HCT116 (cell line): ENCODE results near the gene MARS1. TPM values are rescaled to one million over a fixed set of nuclear protein-coding genes. Genes with fewer than 3 reads are reported as not detected.

Source experiments
- ATAC-seq: fragments of 200-7000 bp; cut with Tn5 transposase; 2 replicates; pipeline ENCODE4 v1.9.1; 2020; ENCODE audit warnings: mild to moderate bottlenecking, moderate library complexity
- BruUV-seq: library from RNA; stranded (reverse); fragments of 400-500 nt; replicated peaks from 2 replicates; lab custom pipeline; 2021; lab: Mats Ljungman, UMichigan
- CTCF ChIA-PET: fragments of 300-600 bp; sonication (Branson Sonifier 250); formaldehyde crosslinking; loops from one replicate; lab custom pipeline; 2021; ENCODE audit warnings: antibody characterized with exemption; lab: Charles Lee
- POLR2A ChIA-PET: fragments of 300-600, 350-600 bp; sonication (Branson Sonifier 250); formaldehyde crosslinking; loops from one replicate; lab custom pipeline; 2021; ENCODE audit warnings: antibody characterized with exemption; lab: Charles Lee
- RAD21 ChIA-PET, 2 experiments: fragments of 300-600 bp; sonication (Branson Sonifier 250); formaldehyde crosslinking; loops; one replicate each; lab custom pipeline; 2023; ENCODE audit warnings: low total read pairs in 2 of 2; ENCODE audit not compliant: uncharacterized antibody in 2 of 2, unreplicated experiment in 2 of 2, low non-redundant PET in 1 of 2; lab: Charles Lee
- DNase-seq: peaks from one replicate; pipeline ENCODE4 v3.0.0-alpha.2; 2010; ENCODE audit warnings: low read depth, low spot score
- H2AFZ ChIP-seq: fragments of 200-600 bp; shearing (Covaris generic), sonication (generic); 2 replicates; pipeline ENCODE4 v1.6.1; 2017; ENCODE audit warnings: low read depth, mixed run types, mixed read lengths, antibody characterized with exemption, low read length; ENCODE audit not compliant: poor library complexity, severe bottlenecking
- H3K27ac ChIP-seq: 2 replicates; pipeline ENCODE4 v1.5.1; 2012; ENCODE audit warnings: low read depth, low read length
- H3K27me3 ChIP-seq: fragments of 200-600 bp; sonication (generic); 2 replicates; pipeline ENCODE4 v1.6.1; 2016; ENCODE audit warnings: mixed run types, low read length, mixed read lengths; ENCODE audit not compliant: insufficient read depth
- H3K36me3 ChIP-seq, 2 experiments: fragments of 200-500 bp in 1 of 2; fragments of 200-600 bp in 1 of 2; sonication (Bioruptor generic) in 1 of 2; sonication (generic) in 1 of 2; 2 replicates each; pipeline versions ENCODE4 v1.5.1 to v1.6.1; 2014 to 2016; ENCODE audit warnings: low read length in 2 of 2, inconsistent platforms in 1 of 2, mixed read lengths in 1 of 2, mixed run types in 1 of 2; ENCODE audit not compliant: insufficient read depth in 2 of 2, control insufficient read depth in 1 of 2
- H3K4me1 ChIP-seq, 2 experiments: fragments of 200-600 bp in 1 of 2; sonication (generic) in 1 of 2; 2 replicates each; pipeline versions ENCODE4 v1.5.1 to v1.6.1; 2012 to 2017; ENCODE audit warnings: low read length in 2 of 2, inconsistent platforms in 1 of 2, mild to moderate bottlenecking in 1 of 2, mixed read lengths in 1 of 2, mixed run types in 1 of 2, moderate library complexity in 1 of 2; ENCODE audit not compliant: insufficient read depth in 2 of 2, control insufficient read depth in 1 of 2
- H3K4me2 ChIP-seq: fragments of 200-600 bp; sonication (generic); 2 replicates; pipeline ENCODE4 v1.6.1; 2017; ENCODE audit warnings: mixed run types, low read length, mixed read lengths
- H3K4me3 ChIP-seq, 2 experiments: fragments of 200-600 bp in 1 of 2; sonication (generic) in 1 of 2; replicated peaks in 1 of 2; 2 replicates each; pipeline ENCODE4 v1.5.1; 2011 to 2016; ENCODE audit warnings: low read length in 2 of 2, control low read depth in 1 of 2, low read depth in 1 of 2, mild to moderate bottlenecking in 1 of 2, mixed read lengths in 1 of 2, mixed run types in 1 of 2
- H3K79me2 ChIP-seq: fragments of 200-600 bp; sonication (generic); 2 replicates; pipeline ENCODE4 v1.6.1; 2017; ENCODE audit warnings: mild to moderate bottlenecking, mixed run types, low read length, moderate library complexity, mixed read lengths; ENCODE audit not compliant: insufficient read depth
- H3K9ac ChIP-seq: fragments of 200-600 bp; sonication (generic); 2 replicates; pipeline ENCODE4 v1.6.1; 2016; ENCODE audit warnings: low read length, mixed read lengths
- H3K9me2 ChIP-seq: fragments of 200-600 bp; sonication (generic), shearing (Covaris generic); 2 replicates; pipeline ENCODE4 v1.6.1; 2017; ENCODE audit warnings: mixed run types, mild to moderate bottlenecking, moderate library complexity; ENCODE audit not compliant: insufficient read depth
- H3K9me3 ChIP-seq, 2 experiments: fragments of 200-500 bp in 1 of 2; fragments of 200-600 bp in 1 of 2; sonication (Bioruptor generic) in 1 of 2; sonication (generic) in 1 of 2; 2 replicates each; pipeline ENCODE4 v1.6.1; 2014 to 2017; ENCODE audit warnings: low read length in 2 of 2, mixed read lengths in 2 of 2, inconsistent platforms in 1 of 2, low read depth in 1 of 2, mild to moderate bottlenecking in 1 of 2, mixed run types in 1 of 2, moderate library complexity in 1 of 2; ENCODE audit not compliant: control insufficient read depth in 1 of 2, insufficient read depth in 1 of 2
- H4K20me1 ChIP-seq: fragments of 200-600 bp; sonication (generic), shearing (Covaris generic); 2 replicates; pipeline ENCODE4 v1.6.1; 2017; ENCODE audit warnings: mixed run types, mild to moderate bottlenecking, moderate library complexity; ENCODE audit not compliant: insufficient read depth
- ATF3 ChIP-seq: IDR thresholded peaks from 2 replicates; pipeline ENCODE4 v1.6.1; 2012
- CBX3 ChIP-seq: IDR thresholded peaks from 2 replicates; pipeline ENCODE4 v1.6.1; 2012; ENCODE audit warnings: low read depth
- CTCF ChIP-seq, 3 experiments: fragments of 200-600 bp in 1 of 3; sonication (generic) in 1 of 3; IDR thresholded peaks in 2 of 3; conservative IDR thresholded peaks in 1 of 3; 2 replicates each; pipeline ENCODE4 v1.5.1; 2012 to 2017; ENCODE audit warnings: low read depth in 2 of 3, low read length in 2 of 3, antibody characterized with exemption in 1 of 3, borderline replicate concordance in 1 of 3, control low read depth in 1 of 3, mild to moderate bottlenecking in 1 of 3, mixed read lengths in 1 of 3, mixed run types in 1 of 3, moderate library complexity in 1 of 3; ENCODE audit not compliant: insufficient read depth in 1 of 3
- ELF1 ChIP-seq: IDR thresholded peaks from 2 replicates; pipeline ENCODE4 v1.6.1; 2012; ENCODE audit warnings: low read depth, borderline replicate concordance
- EZH2phosphoT487 ChIP-seq: fragments of 200-600 bp; IDR thresholded peaks from 2 replicates; pipeline ENCODE4 v1.6.1; 2018; ENCODE audit warnings: antibody characterized with exemption, borderline replicate concordance
- FOSL1 ChIP-seq: IDR thresholded peaks from 2 replicates; pipeline ENCODE4 v1.6.1; 2012; ENCODE audit warnings: low read depth
- SP1 ChIP-seq: IDR thresholded peaks from 2 replicates; pipeline ENCODE4 v1.6.1; 2012; ENCODE audit warnings: low read depth
- YY1 ChIP-seq: IDR thresholded peaks from 2 replicates; pipeline ENCODE4 v1.6.1; 2011; ENCODE audit warnings: low read length, low read depth, moderate library complexity, mild to moderate bottlenecking; ENCODE audit not compliant: insufficient replicate concordance; ENCODE audit errors: extremely low read depth
- ZBTB33 ChIP-seq: IDR thresholded peaks from 2 replicates; pipeline ENCODE4 v1.6.1; 2011; ENCODE audit warnings: mild to moderate bottlenecking, low read length, moderate library complexity; ENCODE audit not compliant: insufficient replicate concordance; ENCODE audit errors: extremely low read depth
- intact Hi-C: fragments of 100-400 bp; cut with micrococcal nuclease; formaldehyde crosslinking; loops from 2 replicates; pipeline ENCODE4 v1.10.0; 2022
- total RNA-seq: library from RNA; stranded (reverse); gene quantifications from one replicate; pipeline ENCODE4 v1.2.1, GENCODE V29; 2021; ENCODE audit not compliant: unreplicated experiment

Gene MARS1
- total RNA-seq, 1 experiment from 2014 or later = 344 TPM

GRCh38 chr12:57476162-57476992 lies 11.5 kb upstream of the MARS1 start:
- intact Hi-C loops = no loop called here
- BruUV-seq = no TSS peak
- CTCF ChIA-PET = interaction anchor here (1.1 kb wide), 2 partner anchors 17 to 21 kb away, joined by 3 read pairs; partner anchors contain the start of genes GLI1 and INHBE
- DNase-seq (no peak), ATAC-seq (no peak)
- POLR2A ChIA-PET = no interaction called here
- no peak overlapping the region for H3K4me2 ChIP-seq
- H3K9me2 ChIP-seq = no peaks in the 10 kb centered on the region
- H3K79me2 ChIP-seq = no peaks in the 10 kb centered on the region
- no peaks in the 10 kb centered on the region for H3K36me3 ChIP-seq
- H4K20me1 ChIP-seq = no peaks in the 10 kb centered on the region
- no peak overlapping the region for H3K4me3 ChIP-seq
- H3K27me3 ChIP-seq = peaks cover 24% of the 10 kb centered on the region
- peaks cover 0 to 16% of the 10 kb centered on the region in 2 experiments; a peak in 2 of 4 replicates for H3K4me1 ChIP-seq
- H3K27ac ChIP-seq = no peak overlapping the region
- no peak overlapping the region for H3K9ac ChIP-seq
- no peak for TF ChIP-seq SP1
- TF ChIP-seq CTCF (IDR thresholded peaks at IDR 0.05 in 2 of 3, conservative IDR thresholded peaks at IDR 0.05 in 1 of 3; ENCODE audit: borderline replicate concordance in 1 of 3, insufficient read depth in 1 of 3, low read depth in 2 of 3, low read length in 2 of 3) = peak in 2 of 3 experiments; percentile 4 to 31; a peak in 2 of 6 replicates
- H2AFZ ChIP-seq = no peak overlapping the region
- no peaks in the 10 kb centered on the region for H3K9me3 ChIP-seq
- RAD21 ChIA-PET = no interaction called here

DNA sequence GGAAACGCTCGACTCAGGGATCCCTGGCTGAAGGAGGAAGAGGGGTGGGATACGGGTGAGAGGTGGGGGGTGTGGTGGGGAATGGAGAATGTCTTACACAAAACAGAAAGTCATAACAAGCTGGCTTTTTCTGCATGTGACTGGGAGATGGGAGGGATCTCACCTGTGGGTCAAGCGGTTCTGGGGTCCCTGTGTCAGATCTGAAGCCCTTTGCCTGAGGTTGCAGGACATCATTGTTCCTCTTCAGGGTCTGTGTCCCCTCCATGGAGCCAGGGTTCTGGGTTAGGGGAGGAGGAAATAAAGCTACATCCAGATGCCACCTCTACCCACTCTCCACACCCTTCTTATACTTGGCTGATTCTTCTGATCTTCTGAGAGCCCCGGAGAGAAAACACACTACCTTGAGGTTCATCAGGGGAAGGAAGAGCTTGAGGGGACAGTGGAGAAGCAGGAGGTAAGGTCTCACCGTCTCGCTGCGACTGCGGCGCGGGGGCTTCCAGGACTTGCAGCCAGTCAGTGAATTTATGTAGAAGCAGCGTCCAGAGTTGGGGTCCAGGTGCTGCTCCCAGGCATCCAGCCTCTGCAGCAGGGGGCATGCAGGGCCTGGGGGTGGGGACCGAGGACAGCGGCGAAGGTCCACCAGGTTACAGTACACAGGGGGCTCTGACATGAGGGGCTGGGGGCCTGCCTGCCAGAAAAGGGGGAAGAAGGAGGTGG lies 10.7 kb upstream of the MARS1 start:
- RAD21 ChIA-PET = no interaction called here
- Histone ChIP-seq H3K4me2 (no peak overlapping the region), H3K36me3 (no peaks in the 10 kb centered on the region), H3K27me3 (peaks cover 27% of the 10 kb centered on the region), H3K9ac (no peak overlapping the region), H2AFZ (no peak overlapping the region), H3K4me1 (peaks cover 0 to 16% of the 10 kb centered on the region in 2 experiments; a peak in 2 of 4 replicates), H3K79me2 (no peaks in the 10 kb centered on the region), H3K27ac (no peak overlapping the region), H3K4me3 (no peak overlapping the region), H3K9me2 (no peaks in the 10 kb centered on the region), H4K20me1 (no peaks in the 10 kb centered on the region), H3K9me3 (no peaks in the 10 kb centered on the region)
- DNase-seq = no peak
- POLR2A ChIA-PET = no interaction called here
- no peak for ATAC-seq
- BruUV-seq = no TSS peak
- intact Hi-C loops = no loop called here
- CTCF ChIA-PET = interaction anchor here (1.1 kb wide), 2 partner anchors 18 to 22 kb away, joined by 3 read pairs; partner anchors contain the start of genes GLI1 and INHBE
- no peak for TF ChIP-seq ELF1
- TF ChIP-seq CBX3 = no peak
- TF ChIP-seq YY1 = no peak
- TF ChIP-seq ZBTB33 = no peak
- TF ChIP-seq EZH2phosphoT487 = no peak
- TF ChIP-seq ATF3 = no peak
- no peak for TF ChIP-seq SP1
- no peak for TF ChIP-seq FOSL1
